ENCODE results near the gene REST.
"Not testable (repeated sequence)": the region's sequence is repeated elsewhere in the genome, so short reads cannot be mapped to it uniquely, and the experiment has no call there.

Gene REST

DNA sequence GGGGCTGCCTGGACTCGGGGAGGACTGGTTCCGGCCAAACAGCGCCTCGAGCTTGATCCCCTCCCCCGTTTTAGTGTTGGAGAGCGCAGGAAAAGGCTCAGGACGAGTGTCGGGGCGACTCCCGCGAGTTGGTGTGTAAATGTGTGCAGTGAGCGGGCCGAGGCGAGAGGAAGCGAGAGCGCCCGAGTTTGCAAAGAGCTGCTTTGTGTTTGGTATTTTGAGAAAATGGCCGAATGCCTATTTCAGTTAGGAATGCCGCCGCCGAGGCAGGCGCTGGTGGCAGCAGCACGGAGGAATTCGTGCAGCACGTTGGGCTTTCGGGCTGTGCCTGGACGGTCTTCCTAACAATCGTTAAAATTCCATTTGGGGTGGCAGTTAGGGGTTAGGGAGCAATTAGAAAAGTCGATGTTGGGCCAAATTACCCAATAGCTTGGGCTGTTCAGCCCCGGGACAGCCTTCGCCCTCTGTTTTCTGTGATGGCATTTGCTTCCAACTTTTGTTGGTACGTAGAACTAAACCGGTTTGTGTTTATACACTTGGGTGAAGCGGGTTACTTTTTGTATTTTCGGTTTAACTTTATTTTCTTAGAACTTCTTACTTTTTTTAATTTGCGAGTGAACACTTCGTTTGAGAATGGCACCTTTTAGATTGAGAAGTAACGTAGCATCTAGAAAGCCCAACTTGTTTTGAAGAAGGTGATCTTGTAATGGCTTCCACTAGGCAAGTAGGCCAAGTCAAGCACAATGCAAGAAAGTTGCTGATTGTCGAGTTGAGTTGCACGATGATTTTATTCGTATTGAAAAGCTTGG lies 1.6 kb downstream of the REST start:
- DNase-seq, result peak; percentile 10

DNA sequence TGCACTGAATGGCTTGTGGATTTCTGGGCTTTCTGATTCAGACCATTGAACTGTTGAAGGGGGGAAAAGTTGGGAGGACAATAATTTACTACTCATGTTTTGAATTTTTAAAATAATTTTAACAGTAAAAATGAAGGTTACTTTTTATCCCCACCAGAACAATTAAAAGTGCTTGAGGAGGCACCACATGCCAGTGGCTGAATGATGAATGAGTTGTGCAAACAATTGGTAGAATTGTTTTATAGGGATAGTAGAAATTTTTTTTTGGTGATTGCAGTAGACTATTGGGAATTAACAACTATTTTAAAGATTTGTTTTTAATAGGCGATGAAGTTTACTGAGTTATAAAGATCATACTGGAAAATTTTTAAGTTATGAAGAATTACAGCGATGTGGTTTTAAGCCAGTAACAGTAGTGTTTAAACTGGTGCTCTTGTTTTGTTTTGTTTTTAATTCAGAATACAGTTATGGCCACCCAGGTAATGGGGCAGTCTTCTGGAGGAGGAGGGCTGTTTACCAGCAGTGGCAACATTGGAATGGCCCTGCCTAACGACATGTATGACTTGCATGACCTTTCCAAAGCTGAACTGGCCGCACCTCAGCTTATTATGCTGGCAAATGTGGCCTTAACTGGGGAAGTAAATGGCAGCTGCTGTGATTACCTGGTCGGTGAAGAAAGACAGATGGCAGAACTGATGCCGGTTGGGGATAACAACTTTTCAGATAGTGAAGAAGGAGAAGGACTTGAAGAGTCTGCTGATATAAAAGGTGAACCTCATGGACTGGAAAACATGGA lies 2.7 kb downstream of the REST start:
- DNase-seq, result no peak

DNA sequence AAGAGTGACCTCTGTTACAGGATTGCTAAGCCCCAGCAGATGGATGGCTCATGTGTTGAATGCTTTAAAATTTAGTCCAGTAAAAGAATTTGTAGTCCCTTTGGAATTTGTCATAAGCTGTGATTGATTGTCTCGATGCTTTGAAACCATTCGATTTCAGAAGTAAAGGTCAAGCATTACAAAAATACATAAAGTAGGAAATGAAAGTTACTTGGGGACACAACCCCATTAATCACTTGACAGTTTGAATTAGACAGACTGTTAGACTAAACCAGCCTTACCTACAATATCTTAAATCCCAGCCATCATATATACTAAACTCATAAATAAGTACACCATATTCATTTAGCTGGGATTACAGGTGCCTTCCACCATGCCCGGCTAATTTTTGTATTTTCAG lies 6.6 kb downstream of the REST start:
- no peak for DNase-seq

DNA sequence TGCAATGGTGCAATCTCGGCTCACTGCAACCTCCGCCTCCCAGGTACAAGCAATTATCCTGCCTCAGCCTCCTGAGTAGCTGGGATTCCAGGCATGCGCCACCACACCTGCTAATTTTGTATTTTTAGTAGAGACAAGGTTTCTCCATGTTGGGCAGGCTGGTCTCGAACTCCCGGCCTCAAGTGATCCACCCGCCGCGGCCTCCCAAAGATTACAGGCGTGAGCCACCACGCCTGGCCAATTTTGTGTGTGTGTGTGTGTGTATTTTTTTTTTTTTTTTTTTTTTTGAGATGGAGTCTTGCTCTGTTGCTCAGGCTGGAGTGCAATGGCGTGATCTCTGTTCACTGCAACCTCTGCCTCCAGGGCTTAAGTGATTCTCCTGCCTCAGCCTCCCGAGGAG lies 7.3 kb downstream of the REST start:
- DNase-seq, result not testable (repeated sequence)

DNA sequence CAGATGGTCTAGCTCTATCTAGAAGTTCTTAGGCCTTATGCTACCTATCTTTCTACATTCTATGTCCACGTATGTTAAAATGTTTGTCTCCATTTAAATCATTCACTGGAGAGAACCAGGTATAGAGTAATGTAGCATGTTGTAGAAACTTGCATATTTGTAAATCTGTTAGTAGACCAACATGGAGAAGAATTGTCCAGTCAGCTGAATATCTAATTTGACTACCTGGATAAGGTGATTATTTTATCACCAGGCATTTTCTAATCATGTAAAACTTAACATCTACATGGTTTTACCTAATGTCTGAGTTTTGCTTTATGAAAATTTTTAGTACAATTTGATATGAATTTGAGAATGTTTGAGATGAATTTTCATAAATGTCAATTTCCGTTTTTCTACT lies 19.5 kb downstream of the REST start:
- DNase-seq, result no peak

DNA sequence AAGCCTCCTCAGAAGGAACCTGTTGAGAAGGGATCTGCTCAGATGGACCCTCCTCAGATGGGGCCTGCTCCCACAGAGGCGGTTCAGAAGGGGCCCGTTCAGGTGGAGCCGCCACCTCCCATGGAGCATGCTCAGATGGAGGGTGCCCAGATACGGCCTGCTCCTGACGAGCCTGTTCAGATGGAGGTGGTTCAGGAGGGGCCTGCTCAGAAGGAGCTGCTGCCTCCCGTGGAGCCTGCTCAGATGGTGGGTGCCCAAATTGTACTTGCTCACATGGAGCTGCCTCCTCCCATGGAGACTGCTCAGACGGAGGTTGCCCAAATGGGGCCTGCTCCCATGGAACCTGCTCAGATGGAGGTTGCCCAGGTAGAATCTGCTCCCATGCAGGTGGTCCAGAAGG lies 22.9 kb downstream of the REST start:
- DNase-seq, result no peak

DNA sequence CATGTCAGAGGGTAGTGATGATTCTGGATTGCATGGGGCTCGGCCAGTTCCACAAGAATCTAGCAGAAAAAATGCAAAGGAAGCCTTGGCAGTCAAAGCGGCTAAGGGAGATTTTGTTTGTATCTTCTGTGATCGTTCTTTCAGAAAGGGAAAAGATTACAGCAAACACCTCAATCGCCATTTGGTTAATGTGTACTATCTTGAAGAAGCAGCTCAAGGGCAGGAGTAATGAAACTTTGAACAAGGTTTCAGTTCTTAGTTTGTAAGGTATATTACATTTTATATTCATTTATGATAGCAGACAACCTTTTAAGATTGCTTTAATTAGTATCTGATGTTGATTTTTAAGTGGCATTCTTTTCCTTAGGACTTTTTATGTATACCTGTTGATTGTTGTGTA lies 24.2 kb downstream of the REST start:
- no peak for DNase-seq

DNA sequence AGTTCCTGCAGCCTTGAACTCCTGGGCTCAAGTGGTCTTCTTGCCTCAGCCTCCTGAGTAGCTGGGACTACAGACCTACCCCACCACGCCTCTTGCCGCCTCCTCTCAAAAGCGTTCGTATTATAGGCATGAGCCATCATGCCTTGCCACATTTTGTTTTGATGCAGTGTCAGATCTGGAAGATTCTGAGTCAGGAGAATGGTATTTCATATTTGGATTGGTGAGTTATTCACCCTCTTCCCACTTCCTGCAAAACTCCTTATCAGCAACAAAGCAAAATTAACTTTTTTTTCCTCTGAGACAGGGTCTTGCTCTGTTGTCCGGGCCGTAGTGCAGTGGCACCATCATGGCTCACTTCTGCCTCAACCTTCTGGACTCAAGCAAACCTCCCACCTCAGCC lies 29.6 kb downstream of the REST start:
- no peak for DNase-seq

DNA sequence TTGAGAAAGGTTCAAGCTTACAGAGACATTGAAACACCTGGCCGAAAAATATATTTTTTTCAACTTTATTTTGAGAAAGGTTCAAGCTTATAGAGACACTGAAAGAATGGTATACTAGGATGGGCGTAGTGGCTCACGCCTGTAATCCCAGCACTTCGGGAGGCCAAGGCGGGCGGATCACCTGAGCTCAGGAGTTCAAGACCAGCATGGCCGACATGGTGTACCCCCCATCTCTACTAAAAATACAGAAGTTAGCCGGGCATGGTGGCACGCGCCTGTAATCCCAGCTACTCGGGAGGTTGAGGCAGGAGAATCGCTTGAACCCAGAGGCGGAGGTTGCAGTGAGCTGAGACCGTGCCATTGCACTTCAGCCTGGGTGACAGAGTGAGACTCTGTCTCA lies 32.1 kb downstream of the REST start:
- not testable (repeated sequence) for DNase-seq

DNA sequence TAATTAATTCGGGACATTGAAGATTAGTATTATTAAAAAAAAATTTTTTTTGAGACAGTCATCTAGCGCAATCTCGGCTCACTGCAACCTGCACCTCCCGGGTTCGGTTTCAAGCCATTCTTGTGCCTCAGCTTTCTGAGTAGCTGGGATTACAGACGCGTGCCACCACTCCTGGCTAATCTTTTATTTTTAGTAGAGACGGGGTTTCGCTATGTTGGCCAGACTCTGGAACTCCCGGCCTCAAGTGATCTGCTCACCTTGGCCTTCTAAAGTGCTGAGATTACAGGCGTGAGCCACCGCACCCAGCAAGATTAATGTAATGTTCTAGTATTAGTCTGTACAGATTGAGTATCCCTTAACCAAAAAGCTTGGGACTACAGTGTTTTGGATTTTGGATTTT lies 32.7 kb downstream of the REST start:
- no peak for DNase-seq

DNA sequence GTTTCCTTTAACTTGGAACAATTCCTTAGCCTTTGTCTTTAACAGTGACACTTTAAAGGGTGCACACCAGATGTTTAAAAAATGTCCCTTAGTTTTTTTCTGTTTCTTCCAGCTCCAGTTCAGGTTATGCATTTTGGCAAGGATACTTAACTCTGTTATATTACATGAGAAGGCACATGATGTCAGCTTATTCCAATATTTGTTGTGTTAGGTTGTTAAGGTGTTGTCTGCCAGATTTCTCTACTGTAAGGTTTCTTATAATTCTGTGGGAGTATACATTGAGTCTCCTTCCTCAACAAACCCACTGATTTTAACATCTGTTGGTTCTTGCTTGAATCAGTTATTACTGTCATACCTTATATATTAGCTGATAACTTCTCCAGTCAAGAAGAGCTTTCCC lies 33.3 kb downstream of the REST start:
- no peak for DNase-seq

DNA sequence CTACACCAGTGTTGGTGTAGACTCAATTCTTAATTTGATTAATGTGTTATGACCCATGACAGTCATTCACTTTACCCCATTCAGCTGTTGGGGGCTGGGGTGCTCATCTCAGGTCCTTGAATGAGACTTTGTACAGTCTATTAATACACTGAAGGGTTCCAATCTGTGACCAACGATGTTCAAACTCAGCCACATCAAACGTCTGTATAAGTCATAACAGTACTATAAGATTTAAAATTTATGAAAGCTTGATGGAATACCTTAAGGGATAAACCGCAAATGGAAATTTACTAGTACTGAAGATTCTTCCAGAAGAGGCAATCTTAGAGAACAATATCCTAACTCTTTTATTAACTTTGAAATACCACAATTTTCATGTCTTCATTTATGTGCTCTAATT lies 33.7 kb downstream of the REST start:
- no peak for DNase-seq

DNA sequence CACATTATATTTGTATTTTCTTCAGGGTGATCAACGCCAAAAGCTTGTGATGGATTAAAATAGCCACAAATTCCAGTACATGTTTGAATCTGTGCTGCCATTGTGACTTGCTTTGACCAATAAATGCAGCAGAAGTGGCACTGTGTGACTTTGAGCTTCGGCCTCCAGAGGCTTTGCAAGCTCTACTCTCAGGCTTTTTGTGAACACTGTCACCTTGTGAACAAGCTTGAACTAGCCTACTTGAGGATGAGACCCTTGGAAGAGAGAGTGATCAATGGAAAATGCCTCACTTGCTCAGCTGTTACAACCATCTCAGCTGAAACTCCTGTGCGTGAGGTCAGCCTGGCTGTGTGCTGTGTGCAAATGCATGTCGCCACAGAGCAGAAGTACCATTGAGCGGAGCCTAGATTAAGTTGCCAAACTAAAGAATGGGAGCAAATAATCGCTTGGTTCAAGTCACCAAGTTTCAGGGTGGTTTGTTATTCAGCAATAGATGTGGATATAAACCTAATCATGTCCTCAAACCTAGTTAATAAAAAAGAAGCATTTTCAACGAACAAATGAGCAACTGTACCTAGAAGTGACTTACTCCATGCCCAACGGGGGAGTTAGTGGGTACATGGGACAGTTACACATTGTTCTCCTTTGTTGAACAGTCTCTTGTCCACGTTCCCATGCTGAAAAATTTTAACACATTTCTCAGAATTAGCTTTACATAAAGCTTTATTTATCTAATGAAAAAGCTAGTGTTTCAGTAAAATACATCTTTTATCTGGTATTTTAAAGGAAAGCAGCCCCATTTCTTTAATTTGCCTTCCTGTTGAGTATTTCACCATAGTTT lies 46.2 kb downstream of the REST start:
- DNase-seq, result no peak

DNA sequence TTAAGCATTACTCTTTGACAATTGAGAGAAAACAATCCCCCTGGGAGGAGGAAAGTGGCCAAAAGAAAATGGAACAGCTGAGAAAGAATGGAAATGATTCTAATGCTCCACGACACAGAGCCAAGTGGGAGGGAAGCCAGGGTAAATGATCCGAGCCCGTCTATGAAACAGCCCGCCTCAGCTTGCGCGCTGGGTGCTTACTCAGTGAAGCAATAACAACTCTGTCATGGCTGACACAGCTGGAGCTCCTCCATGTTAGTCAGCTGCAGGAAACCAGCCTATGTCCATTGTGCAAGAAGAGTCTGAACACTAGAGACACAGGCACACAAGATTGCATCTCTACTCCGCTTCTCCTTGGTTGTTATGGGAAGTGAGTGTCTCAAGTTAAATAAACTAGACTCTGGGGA lies 50.4 kb downstream of the REST start:
- peak; percentile 27 for DNase-seq

DNA sequence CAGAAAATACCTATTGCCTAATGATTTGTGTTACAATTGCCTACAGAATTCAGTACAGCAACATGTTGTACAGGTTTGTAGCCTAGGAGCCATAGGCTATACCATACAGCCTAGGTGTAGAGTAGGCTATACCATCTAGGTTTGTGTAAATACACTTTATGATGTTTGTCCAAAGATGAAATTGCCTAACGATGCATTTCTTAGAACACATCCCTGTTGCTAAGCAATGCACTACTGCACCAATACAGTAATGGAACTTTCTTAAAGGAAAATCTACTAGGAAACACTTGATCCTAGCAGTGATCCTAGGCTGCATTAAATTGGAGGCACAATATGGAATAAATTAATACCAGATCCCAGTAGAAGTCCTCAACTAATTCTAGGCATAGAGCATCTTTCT lies 51.4 kb downstream of the REST start:
- DNase-seq, result no peak

DNA sequence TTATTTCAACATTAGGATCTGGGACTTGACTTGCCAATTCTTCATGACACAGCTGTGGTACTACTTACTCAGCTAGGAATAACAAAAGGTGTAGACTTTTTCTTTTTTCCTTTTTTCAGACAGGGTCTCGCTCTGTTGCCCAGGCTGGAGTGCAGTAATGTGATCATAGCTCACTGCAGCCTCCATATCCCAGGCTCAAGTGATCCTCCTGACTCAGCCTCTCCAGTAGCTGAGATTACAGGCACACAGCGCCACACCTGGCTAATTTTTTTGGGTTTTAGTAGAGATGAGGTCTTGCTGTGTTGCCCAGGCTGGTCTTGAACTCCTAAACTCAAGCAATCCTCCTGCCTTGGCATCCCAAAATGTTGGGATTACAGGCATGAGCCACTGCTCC lies 53.4 kb downstream of the REST start:
- DNase-seq, result no peak

DNA sequence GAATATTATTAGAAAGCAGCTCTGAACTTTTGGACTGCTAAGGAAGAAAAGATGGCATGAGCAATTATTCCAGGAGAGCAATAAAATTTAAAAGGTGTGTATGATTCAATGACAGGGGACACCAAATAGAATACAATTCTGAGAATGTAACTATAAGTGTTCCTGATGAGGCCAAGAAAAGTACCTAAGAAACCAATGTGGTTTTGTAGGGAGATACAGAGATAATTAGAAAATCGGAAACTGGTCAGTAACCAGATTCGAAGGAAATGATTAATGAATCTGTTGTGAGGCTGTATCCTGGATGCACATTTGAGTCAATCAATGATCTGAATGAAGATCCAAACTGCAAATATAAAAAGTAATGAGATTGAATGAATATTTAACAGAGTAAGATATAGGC lies 63.7 kb downstream of the REST start:
- DNase-seq, result no peak

DNA sequence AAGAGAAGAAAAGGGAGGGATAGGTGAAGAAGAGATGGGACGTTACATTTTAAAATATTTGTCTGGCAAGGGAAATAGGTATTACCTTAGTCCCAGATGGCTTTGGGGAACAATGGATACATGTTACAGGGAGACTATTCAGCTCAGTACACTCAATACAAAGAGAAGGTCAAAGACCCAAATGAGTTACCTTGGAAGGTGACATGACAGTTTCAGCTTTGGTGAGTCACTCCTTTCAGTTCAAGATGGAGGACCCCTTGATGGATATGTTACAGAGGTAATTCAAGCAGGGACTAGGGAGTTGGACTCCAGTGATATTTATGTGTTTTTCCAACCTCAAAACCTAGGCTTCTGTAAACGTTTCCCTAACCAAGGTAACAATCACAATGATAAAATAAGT lies 64.7 kb downstream of the REST start:
- DNase-seq, result no peak

DNA sequence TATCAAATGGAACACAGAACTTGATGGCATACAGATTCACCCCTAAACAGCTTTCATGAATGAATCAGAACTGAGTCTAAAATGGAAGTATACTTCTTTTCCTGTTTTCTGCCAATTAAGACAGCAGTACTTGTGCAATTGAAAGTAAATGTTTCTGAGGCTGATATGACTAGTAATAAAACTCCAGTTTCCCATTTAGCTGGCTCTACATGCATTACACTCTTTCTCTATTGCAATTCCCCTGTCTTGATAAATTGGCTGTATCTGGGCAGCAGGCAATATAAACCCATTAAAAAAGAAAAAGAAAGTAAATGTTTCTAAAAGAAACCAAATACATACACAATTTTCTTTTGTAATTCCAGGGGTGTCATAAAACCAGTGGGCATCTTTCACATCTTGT lies 65.1 kb downstream of the REST start:
- no peak for DNase-seq

DNA sequence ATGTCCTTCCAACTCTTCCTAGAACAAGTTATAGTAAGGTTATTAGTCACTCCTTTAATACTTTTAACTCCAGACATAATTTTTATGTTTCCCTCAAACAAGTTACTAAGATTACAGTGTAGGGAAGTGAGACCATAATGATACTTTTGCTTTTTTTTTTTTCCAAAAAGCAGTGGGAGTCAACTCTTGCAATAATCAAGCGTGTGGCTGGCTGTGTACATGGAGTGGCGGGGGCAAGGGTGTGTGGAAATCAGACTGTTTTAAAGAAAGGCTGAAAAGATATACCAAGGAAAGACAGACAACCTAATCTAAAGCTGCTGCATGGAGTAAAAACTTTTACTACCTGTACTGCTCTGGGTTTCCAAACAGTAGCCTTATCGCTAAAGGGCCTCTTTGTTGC lies 65.6 kb downstream of the REST start:
- no peak for DNase-seq

DNA sequence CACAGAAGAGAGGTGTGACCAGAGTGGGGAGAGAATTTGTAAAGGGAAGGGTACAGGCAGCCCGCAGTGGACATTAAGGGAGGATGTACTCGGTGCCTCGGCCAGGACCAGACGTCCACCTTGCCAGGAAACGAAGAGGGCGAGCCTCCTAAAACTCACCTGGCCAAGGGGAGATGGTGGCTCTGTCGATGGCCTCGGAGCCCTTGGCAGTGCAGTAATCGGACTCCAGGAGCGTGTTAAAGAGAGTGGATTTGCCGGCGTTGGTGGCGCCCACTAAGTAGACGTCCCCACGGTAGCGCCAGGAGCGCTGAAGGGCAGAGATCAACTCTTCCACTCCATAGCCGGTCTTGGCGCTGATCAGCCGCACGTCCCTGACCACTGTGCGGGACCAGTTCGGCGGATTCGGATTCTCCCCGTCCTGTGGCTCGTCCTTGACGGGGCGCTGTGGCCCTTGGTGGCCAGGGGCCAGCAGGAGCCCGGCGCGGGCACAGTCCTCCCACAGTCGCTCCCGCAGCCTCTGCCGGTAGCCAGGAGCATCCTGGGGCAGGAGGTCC lies 68.7 kb downstream of the REST start:
- no peak for DNase-seq

DNA sequence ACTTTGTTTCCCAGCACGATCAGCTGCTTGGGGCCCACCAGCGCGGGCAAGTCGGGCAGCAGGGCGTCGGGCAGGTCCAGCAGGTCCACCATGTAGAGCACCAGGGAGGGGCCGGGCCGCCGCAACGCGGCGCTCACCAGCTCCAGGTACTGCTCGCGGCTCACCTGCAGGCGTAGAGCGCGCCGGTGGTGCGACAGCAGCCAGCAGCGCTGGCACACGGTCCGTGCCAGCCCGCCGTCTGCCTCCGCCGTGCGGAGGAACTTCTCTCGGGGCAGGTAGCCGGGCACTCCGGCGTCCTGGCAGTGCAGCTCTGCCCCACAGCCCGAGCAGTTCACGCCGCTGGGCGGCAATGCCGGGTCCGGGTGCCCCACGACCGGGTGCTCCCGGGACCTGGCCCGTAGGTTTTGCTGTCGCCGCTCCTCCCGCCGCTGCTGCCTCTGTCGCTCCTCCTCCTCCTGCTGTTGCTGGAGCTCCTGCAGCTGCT lies 69.2 kb downstream of the REST start:
- DNase-seq, result no peak
